NT2/D1 (cell line): ENCODE data around the gene ACTN4.
"Not testable (repeated sequence)": the region's sequence is repeated elsewhere in the genome, so short reads cannot be mapped to it uniquely, and the experiment has no call there.

Experiments
- DNase-seq: peaks from one replicate; pipeline ENCODE4 v3.0.0-alpha.2; 2011; ENCODE audit warnings: low read depth, low spot score
- H3K27me3 ChIP-seq: 2 replicates; pipeline ENCODE4 v1.6.0; 2011; ENCODE audit warnings: mild to moderate bottlenecking; ENCODE audit not compliant: insufficient read length, insufficient read depth
- H3K36me3 ChIP-seq: 2 replicates; pipeline ENCODE4 v1.6.1; 2011; ENCODE audit warnings: mild to moderate bottlenecking, low read length, mixed read lengths; ENCODE audit not compliant: insufficient read depth, insufficient read length
- H3K4me1 ChIP-seq: 2 replicates; pipeline ENCODE4 v1.5.1; 2011; ENCODE audit not compliant: insufficient read depth, insufficient read length
- H3K4me3 ChIP-seq: 2 replicates; pipeline ENCODE4 v1.5.1; 2011; ENCODE audit warnings: low read depth; ENCODE audit not compliant: insufficient read length
- H3K9ac ChIP-seq: 2 replicates; pipeline ENCODE4 v1.6.0; 2011; ENCODE audit warnings: low read depth; ENCODE audit not compliant: insufficient read length
- H3K9me3 ChIP-seq: 2 replicates; pipeline ENCODE4 v1.5.1; 2011; ENCODE audit warnings: mild to moderate bottlenecking, low read length; ENCODE audit not compliant: insufficient read depth
- SUZ12 ChIP-seq: IDR thresholded peaks from 2 replicates; pipeline ENCODE4 v1.6.1; 2011; ENCODE audit not compliant: insufficient read length, insufficient read depth; ENCODE audit errors: extremely low read depth
- YY1 ChIP-seq: IDR thresholded peaks from 2 replicates; pipeline ENCODE4 v1.6.1; 2011; ENCODE audit not compliant: insufficient read length, insufficient read depth
- ZNF274 ChIP-seq: IDR thresholded peaks from 2 replicates; pipeline ENCODE4 v1.6.1; 2011; ENCODE audit warnings: mild to moderate bottlenecking, low read depth, low read length

The ACTN4 gene

GRCh38 chr19:38629568-38629967 is 17.9 kb upstream of the ACTN4 start:
- Histone ChIP-seq H3K27me3 (no peaks in the 10 kb centered on the region), H3K36me3 (peaks cover 52% of the 10 kb centered on the region), H3K4me3 (no peak overlapping the region), H3K4me1 (peaks cover 2% of the 10 kb centered on the region), H3K9ac (no peak overlapping the region), H3K9me3 (no peaks in the 10 kb centered on the region)
- TF ChIP-seq SUZ12 (no peak), YY1 (no peak), ZNF274 (no peak)
- no peak for DNase-seq

- H3K36me3 ChIP-seq, result peaks cover 55% of the 10 kb centered on the region
- H3K9me3 ChIP-seq, DNase-seq, H3K4me1 ChIP-seq, H3K27me3 ChIP-seq, H3K4me3 ChIP-seq, H3K9ac ChIP-seq: not testable (repeated sequence)
Measured at GRCh38 chr19:38631301-38631700, 16.1 kb upstream of the ACTN4 start.

GRCh38 chr19:38631811-38632475 is 15.5 kb upstream of the ACTN4 start:
- not testable (repeated sequence) for H3K9ac ChIP-seq, H3K27me3 ChIP-seq, H3K9me3 ChIP-seq, H3K4me3 ChIP-seq, H3K4me1 ChIP-seq, DNase-seq
- peaks cover 52% of the 10 kb centered on the region for H3K36me3 ChIP-seq

GRCh38 chr19:38632476-38633213 is 14.8 kb upstream of the ACTN4 start:
- no peaks in the 10 kb centered on the region for H3K27me3 ChIP-seq
- H3K9ac ChIP-seq, result no peak overlapping the region
- H3K4me1 ChIP-seq, result peaks cover 2% of the 10 kb centered on the region
- DNase-seq, result no peak
- no peaks in the 10 kb centered on the region for H3K9me3 ChIP-seq
- H3K36me3 ChIP-seq, result peaks cover 46% of the 10 kb centered on the region
- no peak for TF ChIP-seq SUZ12
- no peak for TF ChIP-seq YY1
- TF ChIP-seq ZNF274, result no peak
- H3K4me3 ChIP-seq, result no peak overlapping the region

- DNase-seq, result no peak
- Histone ChIP-seq H3K36me3 (peaks cover 31% of the 10 kb centered on the region), H3K9me3 (no peaks in the 10 kb centered on the region), H3K4me3 (no peak overlapping the region), H3K27me3 (no peaks in the 10 kb centered on the region), H3K9ac (no peak overlapping the region), H3K4me1 (peaks cover 2% of the 10 kb centered on the region)
- TF ChIP-seq YY1 (no peak), ZNF274 (no peak), SUZ12 (no peak)
Measured at GRCh38 chr19:38634757-38635482, 12.5 kb upstream of the ACTN4 start.

GRCh38 chr19:38635483-38636399 is 11.7 kb upstream of the ACTN4 start:
- TF ChIP-seq ZNF274 (no peak), YY1 (no peak), SUZ12 (no peak)
- no peak overlapping the region for H3K9ac ChIP-seq
- no peaks in the 10 kb centered on the region for H3K27me3 ChIP-seq
- no peak for DNase-seq
- H3K4me3 ChIP-seq, result no peak overlapping the region
- H3K4me1 ChIP-seq, result peaks cover 2% of the 10 kb centered on the region
- H3K36me3 ChIP-seq, result peaks cover 30% of the 10 kb centered on the region
- no peaks in the 10 kb centered on the region for H3K9me3 ChIP-seq

GRCh38 chr19:38638461-38638860 is 9.0 kb upstream of the ACTN4 start:
- no peaks in the 10 kb centered on the region for H3K27me3 ChIP-seq
- H3K4me1 ChIP-seq, result peaks cover 3% of the 10 kb centered on the region
- H3K4me3 ChIP-seq, result no peak overlapping the region
- TF ChIP-seq SUZ12 (no peak), YY1 (no peak), ZNF274 (no peak)
- no peak for DNase-seq
- H3K9ac ChIP-seq, result no peak overlapping the region
- H3K9me3 ChIP-seq, result no peaks in the 10 kb centered on the region
- H3K36me3 ChIP-seq, result peaks cover 20% of the 10 kb centered on the region
